HEK293T (cell line): ENCODE data around the gene DHRS4.
"Not testable (repeated sequence)": the region's sequence is repeated elsewhere in the genome, so short reads cannot be mapped to it uniquely, and the experiment has no call there.

ENCODE experiments used
- ARNT ChIP-seq: fragments of 450-650 bp; IDR thresholded peaks from 2 replicates; pipeline ENCODE4 v1.6.1; 2017; ENCODE audit warnings: mild to moderate bottlenecking
- FOXA1 ChIP-seq: fragments of 450-650 bp; IDR thresholded peaks from 2 replicates; pipeline ENCODE4 v1.6.1; 2016; ENCODE audit warnings: mild to moderate bottlenecking
- FOXK2 ChIP-seq: fragments of 450-650 bp; IDR thresholded peaks from 2 replicates; pipeline ENCODE4 v1.6.1; 2016; ENCODE audit warnings: mild to moderate bottlenecking
- LEF1 ChIP-seq: fragments of 450-650 bp; IDR thresholded peaks from 2 replicates; pipeline ENCODE4 v1.6.1; 2017; ENCODE audit warnings: mild to moderate bottlenecking, borderline replicate concordance
- SP1 ChIP-seq: fragments of 450-650 bp; IDR thresholded peaks from 2 replicates; pipeline ENCODE4 v1.6.1; 2017
- SUZ12 ChIP-seq: fragments of 450-650 bp; IDR thresholded peaks from 2 replicates; pipeline ENCODE4 v1.6.1; 2016; ENCODE audit warnings: mild to moderate bottlenecking
- TARDBP ChIP-seq: fragments of 450-650 bp; IDR thresholded peaks from 2 replicates; pipeline ENCODE4 v1.6.1; 2016

DNA sequence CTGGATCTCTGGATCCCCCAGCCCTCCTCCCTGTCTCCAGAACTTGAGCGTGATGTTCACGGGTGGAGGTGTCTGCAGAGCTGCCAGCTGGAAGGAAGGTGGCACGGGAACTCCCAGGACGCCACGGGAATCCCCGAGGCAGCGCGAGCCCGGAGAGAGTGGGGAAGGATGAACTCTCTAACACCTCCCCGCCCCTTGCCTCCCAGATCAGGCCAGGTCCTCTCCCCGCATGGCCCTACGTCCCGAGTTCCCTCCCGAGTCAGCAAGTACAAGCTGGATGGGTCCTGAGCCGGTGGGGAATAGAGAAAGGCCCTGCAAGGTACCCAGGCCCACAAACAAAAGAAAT is 52.9 kb downstream of the DHRS4 start:
- TF ChIP-seq SUZ12, FOXA1, SP1, ARNT, FOXK2, LEF1, TARDBP: not testable (repeated sequence)
